Anterior cingulate cortex (tissue), 58 donors: Measurements from ENCODE around the gene PYY.
"Not testable (repeated sequence)": the region's sequence is repeated elsewhere in the genome, so short reads cannot be mapped to it uniquely, and the experiment has no call there.

ENCODE experiments used
- DNase-seq, 58 donors: peaks; one replicate each; lab custom pipeline; 2025; lab: John Stamatoyannopoulos, UW

Gene PYY

DNA sequence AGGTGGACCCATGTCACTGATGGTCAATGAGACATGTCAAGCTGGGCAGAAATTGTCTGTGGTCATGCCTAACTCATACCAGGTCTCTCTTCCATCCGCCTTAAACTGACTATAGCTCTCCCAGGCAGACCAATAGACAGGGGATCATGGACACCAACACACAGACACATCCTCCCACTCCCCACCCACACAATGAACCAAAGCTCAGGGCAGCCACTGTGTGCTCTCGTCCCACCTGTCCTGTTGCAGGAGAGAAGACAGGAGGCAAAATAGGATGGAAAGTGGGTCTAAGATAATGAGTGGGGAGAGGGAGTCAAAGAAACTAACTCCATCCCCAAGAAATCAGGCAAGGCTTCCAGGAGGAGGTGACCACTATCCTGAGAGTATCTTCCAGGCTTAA, 3.2 kb downstream of the PYY start:
- no peak for DNase-seq

DNA sequence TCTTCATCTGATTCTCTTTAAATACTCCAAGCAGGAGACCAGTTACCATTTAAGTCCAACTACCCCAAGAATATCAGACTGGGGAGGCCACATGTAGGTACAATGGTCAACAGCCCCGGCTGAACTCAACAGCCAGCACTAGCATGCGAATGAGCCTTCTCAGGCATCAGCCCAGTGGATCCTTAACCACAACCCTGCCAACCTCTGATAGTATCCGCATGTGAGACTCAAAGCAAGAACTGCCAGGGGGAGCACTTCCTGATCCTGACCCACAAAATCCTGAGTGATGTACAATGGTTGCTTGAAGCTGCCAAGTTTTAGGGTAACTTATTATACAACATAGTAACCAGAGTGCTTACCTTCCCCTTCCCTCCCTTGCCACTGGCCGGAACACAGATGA, 4.0 kb downstream of the PYY start:
- no peak for DNase-seq

DNA sequence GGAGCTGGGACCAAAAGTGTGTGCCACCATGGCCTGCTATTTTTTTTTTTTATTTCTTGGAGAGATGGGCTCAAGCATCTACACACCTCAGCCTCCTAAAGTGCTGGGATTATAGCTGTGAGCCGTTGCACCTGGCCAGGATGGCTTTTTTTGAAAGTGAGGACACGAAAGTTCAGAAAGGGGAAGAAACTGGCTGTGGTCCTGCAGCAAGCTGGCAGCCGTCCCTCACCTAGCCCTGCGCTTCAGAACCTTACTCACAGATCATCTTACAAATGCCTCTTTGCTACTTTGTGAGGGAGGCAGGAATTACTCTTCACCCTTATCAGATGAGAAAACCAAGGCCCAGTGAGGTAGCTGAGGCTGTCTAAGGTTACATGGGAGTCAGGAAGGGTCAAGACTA, 7.0 kb downstream of the PYY start:
- DNase-seq, result no peak

DNA sequence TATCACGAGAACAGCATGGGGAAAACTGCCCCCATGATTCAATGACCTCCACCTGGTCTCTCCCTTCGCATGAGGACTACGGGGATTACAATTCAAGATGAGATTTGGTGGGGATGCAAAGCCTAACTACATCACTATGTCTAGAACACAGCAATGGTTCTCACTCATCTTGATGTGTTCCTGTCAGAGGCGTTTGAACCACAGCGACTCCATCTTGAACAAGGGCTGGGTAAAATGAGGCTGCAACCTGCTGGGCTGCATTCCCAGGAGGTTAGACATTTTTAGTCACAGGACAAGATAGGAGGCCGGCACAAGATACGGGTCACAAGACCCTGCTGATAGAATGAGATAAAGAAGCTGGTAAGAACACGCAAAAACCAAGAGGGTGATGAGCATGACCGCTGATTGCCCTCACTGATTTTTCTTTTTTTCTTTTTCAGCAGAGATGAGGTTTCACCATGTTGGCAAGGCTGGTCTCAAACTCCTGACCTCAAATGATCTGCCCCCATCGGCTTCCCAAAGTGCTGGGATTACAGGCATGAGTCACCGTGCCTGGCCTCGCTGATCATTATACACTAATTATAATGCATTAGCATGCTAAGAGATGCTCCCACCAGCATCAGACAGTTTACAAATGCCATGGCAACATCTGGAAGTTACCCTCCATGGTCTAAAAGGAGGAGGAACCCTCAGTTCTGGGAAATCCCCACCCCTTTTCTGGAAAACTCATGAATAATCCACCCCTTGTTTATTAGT, 8.5 kb downstream of the PYY start:
- DNase-seq, result no peak

DNA sequence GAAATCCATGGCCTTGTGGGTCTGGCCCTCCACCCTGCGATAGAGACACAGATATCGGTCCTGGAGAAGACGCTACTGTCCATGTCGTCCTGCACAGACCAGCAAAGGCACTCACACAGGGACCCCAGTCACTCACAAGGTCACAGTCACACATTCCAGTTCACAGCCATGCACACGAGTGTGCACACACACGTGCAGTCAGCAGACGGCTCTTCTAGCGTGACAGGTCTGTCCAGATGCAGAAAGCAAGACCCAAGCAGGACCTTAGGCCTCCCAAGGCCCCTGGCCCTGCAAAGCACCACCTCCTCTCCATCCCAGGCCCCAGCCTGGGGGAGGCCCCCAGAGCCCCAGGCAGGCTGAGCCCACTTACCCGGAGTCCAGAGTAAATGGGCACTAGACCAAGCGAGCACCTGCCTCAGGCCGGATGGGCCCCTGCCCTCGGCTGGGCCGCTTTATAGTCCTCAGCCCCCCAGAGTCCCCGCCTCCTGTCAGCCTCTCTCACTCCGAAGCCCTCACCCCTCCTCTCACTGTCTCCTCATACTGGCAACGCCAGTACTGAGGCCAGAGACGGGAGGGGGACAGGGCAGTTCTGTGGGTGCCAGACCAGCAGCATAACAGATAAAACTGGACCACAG, 11.6 kb downstream of the PYY start, which contains the start of gene PPY:
Gene PPY, minus strand, starts transcription at position 426 of the 635 bp plus-strand sequence. CDS start 822 bp downstream, outside the sequence.
- DNase-seq, result no peak

DNA sequence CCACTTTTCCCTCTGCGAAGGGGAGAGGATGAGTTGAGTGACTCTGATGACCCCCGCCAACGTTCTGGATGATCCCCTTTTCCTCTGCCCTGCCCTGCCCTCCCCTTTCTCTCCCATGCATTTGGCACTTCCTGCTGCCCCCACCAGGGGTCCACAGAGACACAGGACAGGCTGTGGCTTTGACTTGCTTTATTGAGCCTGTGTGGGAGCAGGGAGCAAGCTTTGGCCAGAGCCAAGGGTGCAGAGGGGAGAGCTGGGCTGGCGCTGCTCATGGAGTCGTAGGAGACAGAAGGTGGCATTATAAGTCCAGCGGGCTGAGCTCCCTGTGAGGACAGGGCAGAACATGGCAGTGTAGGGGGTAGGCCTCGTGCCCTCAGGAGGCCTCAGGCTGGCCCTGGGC, 13.1 kb downstream of the PYY start:
- DNase-seq, result peak in 3 of 58 donors; percentile 2 to 13 (median 9)

DNA sequence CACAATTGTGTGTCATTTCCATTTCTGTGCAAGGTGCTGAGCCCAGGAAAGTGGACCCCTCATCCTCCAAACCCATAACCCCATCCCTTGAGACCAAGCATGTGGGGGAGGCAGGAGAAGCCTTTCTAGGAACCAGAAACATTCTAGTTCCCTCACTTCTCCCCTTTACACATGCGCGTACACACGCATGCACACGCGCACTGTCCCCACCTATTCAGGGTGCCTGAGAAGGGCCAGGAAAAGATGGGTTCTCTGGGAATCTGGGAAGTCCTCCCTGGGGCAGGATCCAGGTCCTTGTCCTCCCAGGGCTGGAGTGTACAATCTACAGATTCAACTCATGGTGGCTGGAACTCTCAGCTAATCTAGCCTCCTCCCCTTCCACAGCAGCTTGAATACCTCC, 13.9 kb downstream of the PYY start:
- DNase-seq, result no peak

DNA sequence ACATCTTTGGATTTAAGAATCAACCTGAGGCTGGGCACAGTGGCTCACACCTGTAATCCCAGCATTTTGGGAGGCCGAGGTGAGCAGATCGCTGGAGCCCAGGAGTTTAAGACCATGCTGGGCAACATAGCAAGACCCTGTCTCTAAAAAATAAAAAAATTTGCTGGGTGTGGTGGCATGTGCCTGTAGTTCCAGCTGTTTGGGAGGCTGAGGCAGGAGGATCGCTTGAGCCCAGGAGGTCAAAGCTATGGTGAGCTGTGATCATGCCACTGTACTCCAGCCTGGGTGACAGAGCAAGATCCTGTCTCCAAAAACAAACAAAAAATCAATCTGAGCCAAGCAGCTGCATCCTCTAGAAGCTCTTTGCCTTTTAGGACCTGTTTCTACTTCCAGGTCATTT, 14.3 kb downstream of the PYY start:
- DNase-seq, result not testable (repeated sequence)

DNA sequence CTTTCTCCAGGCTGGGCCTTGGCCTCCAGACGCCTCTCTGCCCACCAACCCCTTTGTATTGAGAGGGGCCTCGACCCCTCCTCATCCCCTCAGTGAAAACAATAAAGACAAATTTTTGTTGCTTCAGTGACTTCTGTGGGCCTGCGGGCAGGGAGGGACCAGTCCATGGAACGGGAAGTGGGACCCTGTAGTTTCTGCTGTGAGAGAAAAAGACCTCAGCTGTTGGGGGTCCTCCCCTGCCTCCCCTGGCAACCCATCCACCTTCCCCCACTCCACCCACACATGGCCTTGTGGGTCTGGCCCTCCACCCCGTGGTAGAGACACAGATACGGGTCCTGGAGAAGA, 14.9 kb downstream of the PYY start:
- no peak for DNase-seq

DNA sequence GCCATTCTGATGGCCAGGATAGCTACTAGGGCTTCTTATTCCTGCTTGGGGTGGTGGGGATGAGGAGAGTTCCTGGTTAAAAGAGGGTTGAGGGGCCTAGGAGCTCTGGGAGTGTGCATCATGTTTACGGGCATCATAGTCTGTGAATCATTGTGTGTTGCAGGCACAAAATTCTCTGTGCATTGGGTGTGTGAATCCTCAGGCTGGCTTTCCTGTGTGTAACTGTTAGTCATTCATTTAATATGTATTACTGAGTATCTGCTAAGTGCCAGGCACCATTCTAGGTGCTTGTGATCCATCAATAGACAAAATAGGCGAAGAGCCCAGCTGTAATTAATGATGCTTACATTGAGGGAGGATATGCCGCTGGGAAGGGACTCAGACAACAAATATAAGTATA, 17.3 kb downstream of the PYY start:
- no peak for DNase-seq

DNA sequence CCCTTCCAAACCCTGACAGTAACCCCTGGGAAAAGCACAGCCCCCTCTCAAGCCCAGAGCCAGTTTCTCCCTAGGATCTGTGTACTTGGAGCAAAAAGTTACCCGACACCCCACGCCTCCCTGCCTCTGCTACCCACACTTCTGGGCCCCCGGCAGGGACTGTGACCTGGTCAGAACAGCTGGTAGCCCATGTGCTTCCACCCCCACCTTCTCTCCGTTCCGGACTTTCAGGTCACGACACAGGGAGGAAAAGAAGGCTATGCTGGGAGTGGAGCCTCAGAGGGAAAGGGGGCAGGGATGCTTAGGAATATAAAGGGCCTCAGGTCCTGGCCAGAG, 17.8 kb downstream of the PYY start:
- DNase-seq, result no peak

DNA sequence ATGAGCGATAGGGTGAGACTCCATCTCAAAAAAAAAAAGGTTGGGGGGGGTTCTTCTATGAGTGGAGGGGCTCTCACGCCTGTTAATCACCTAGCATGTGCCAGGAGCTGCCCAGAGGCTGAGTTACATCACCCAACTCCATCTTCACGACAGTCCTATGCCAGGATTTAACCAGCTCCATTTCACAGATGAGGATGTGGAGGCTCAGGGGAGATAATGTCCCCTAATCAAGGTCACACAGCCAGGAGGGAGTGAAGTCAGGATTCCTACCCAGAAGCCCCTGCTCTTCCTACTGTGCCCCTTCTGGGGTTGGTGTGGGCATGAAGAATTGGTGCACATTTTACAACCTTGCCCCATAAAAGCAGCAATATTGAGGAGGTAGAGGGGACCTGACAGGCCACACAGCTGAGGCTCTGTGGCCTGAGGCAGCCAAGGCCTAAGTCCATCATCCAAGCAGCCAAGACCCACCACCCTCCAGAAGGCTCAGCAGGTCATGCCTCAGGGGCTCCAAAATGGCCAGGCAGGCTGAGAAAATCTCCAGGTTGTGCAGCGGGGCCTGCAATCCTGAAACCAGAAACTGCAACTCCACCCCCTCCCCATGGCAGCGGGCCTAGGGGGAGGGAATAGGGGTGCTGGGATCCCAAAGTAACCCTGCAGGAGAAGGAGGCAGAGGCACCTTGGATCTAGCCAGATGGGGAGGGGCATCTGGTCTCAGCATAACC, 18.4 kb downstream of the PYY start:
- no peak for DNase-seq

DNA sequence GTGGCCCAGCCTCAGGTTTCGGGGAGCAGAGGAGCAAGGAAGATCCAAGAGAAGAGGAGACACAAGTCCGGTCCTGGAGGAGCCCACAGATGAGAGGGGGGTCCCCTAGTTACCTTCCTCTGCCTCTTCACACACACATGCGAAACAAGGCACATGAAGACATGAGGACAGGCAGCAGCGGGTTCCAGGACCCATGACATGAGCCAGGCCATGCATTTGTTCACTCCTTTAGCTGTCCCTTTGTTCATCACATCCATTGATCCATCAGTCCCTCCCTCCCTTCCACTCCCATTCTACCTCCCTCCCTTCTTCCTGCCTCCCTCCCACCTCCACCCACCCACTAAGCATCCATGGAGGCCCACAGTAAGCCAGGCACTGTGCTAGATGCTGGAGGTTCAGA, 20.8 kb downstream of the PYY start:
- DNase-seq, result no peak

DNA sequence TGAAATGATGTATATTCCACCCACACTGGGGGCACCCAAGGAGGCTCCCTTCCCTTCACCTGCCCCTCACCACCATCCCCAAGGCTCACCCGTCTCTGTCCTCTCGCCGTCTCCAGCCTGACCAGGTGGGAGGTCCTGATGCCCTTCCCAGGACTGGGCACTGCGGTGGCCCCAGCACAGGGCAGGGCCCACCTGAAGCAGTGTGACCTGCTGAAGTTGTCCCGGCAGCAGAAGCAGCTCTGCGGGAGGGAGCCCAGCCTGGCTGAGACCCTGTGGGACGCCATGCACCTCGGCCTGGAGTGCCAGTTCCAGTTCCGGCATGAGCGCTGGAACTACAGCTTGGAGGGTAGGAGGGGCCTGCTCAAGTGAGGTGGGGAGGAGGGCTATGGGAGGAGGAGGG, 21.4 kb downstream of the PYY start:
- no peak for DNase-seq

DNA sequence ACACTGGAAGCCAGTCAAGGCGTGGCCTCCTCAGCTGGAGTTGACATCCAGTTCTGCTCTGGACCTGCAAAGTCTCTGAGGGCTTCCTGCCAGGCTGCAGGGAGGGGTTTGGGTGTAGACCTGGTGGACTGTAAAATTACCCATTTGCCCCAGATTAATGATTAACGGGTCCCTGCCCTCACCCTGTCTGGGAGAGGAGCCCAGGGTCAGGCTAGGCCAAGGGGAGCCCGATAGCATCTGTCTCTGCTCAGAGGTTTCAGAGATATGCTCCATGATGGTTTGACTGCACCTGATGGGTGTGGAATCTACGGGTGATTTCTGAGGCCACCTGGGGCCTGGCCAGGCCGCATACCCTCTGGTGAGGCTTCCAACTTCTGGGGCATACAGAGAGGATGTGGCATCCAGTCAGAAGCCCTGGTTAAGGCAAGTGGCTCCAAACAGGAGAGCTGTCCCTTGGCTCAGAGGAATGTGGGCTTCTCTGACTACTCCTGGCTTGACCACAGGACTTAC, 22.6 kb downstream of the PYY start:
- DNase-seq, result no peak

DNA sequence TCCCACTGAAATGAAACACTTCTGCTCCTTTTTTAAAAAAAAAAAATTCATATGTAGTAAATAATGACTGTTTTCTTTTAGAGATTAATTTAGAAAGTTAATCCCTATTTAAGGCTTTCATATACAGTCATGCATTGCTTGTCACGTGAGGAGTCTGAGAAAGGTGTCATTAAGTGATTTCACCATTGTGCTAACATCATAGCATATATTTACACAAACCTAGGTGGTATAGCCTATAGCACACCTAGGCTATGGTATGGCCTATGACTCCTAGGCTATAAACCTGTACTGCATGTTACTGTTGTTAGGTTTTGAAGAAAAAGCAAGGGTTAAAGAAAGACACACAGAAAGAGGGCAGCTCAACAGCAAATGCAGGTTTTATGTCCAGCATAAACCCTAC, 25.1 kb downstream of the PYY start:
- DNase-seq, result no peak

DNA sequence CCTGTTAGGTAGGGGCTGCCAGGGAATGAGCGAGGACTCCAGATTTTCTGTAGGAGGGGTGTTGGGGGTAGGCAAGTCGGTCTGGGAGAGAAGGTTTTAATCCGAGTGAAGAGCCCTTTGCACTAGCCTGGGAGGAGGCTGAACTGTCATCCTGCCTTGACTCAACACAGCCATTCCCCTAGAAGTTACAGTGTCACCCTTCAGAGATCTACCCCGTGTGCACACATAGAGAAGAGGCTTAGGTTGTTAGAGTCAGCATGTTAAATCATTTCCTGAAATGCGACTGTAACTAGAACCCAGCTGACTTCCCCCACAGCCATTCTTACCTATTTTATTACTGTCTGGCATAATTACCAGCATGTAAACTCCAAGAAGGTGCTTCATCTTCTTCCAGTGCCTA, 25.8 kb downstream of the PYY start:
- not testable (repeated sequence) for DNase-seq

DNA sequence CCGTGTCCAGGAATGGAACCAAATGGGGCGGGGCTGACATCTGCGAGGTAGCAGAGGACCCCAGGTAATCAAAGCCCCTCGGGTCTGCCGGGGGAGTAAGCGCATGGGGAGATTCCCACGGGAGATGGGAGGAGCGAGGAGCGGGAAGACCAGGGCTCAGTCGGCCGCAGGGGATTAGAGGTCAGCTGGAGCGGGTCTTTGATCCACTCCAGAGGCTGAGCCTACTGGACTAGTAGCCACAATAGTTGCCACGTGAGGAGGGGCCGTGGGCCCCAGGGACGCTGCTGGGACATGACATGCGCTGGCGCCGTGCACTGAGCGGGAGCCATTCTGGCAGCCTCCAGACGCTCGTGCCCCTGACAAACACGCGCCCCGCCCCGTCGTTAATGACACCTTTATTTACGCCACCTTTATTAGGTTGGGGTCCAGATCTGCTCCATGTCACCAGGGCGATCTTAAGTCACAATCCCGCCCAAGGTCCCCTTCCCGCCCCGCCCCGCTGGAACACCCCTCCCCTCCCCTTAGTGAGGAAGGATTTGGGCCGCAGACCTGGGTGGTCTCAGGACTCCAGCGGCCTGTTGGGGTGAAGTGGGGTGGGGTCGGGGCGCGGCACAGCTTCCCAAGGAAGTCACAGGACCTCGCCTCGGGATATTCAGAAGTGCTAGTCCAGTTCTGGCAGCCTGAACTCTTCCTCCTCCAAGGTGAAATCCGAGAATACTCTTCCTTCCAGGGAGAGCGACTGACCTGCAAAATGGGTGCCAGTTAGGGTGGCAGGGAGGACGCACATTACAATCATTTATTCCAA, 26.5 kb downstream of the PYY start:
- DNase-seq, result peak in 1 of 58 donors; percentile 4

DNA sequence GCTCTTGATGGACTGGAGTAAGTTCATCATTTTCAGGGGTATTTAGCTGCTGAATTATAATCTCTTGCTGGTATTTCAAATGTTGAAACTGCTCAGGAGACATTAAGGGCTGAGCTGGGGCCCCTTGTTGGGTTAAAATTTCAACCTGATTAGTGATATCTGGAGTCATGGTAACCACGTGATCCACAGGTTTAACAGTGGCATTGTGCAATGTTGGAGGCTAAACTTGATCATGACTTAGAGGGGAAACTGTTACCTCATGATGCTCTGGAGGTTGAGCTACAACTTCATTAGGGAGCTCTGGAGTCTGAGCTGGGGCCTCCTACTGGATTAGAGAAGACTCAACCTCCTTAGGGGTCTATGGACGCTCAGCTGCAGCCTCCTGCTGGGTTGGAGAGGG, 29.2 kb downstream of the PYY start:
- DNase-seq, result no peak

DNA sequence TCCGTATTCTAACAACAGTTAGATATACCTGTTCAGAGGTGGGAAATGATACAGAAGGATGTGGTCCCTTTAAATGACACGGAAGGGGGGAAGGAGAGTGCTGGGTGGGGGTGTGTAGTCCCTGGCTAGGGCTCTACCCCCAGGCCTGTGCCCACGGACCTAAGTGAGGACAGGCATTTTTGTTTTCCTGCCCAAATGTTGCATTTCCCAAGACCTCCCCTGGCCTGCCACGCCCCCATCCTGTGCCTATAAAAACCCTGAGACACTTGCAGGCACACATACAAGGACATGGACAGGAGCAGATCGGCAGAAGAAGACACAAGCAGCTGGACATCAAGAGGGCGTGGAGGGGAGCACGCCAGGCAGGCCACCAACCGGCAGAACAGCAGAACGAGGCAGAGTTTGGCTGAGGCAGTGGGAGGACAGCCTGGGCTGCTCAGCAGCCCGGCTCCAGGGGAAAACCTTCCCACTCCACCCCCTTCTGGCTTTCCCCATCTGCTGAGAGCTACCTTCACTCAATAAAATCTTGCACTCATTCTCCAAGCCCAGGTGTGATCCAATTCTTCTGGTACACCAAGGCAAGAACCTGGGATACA, 33.1 kb downstream of the PYY start:
- DNase-seq, result no peak

DNA sequence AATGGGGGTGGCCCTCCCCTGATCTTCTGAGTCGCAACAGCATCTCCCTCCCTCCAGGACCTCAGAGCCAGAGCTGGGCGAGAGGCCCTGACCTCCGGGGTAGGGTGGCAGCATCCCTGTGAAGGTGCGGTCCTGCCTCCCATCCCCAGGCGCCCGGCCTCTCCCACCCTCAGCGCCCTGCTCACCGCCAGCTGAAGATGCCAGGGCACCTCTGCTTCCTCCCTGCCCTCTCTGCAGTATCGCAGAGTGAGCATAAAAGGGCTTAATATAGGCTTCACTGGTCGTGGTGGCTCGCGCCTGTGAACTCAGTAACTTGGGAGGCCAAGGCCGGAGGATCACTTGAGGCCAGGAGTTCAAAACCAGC, 35.7 kb downstream of the PYY start:
- DNase-seq, result no peak
